Activated CD4-positive, alpha-beta T cell treated with anti-CD3 and anti-CD28 coated beads for 1 hour (primary cell): Measurements from ENCODE around the gene CDKAL1.

ENCODE experiments used
- DNase-seq: peaks from one replicate; pipeline ENCODE4 v3.0.0-alpha.2; 2020

CDKAL1 gene

DNA sequence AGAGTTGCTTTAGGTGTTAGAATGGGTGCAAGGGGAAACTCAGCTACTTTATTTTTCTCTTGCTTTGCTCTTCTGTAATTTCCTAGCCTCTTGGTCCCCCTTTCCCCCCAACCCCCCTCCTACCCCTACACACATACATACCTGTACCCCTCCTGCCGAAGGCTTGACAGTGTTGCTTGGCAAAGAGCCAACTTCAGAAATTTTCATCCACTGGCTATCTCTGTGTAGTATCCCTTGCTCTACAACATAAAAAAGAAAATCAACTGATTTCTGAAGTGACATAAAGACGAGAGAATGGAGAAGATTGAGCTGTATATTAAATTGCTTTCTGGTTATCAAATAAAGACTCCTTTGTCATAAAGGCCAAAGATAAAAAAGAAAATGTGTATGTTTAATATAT is 561.2 kb downstream of the CDKAL1 start:
- DNase-seq: no peak

DNA sequence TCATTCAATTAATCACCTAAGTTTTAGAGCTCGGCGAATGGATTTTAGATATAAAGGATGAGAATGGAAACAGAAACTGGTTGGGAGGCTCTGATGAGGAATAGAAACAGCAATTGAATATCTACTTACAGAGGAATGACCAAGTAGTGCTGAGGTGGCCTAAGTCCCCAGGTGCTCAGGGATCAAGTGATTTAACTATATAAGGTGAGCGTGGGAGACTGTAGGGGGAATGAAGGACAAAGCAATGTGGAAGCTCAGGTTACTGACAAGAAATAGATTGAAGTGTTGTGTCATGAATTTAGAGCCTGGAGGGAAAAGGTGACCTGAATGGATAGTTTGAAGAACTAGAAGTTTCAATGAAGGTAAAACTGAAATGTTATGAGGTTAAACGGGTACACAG is 563.9 kb downstream of the CDKAL1 start:
- no peak for DNase-seq

DNA sequence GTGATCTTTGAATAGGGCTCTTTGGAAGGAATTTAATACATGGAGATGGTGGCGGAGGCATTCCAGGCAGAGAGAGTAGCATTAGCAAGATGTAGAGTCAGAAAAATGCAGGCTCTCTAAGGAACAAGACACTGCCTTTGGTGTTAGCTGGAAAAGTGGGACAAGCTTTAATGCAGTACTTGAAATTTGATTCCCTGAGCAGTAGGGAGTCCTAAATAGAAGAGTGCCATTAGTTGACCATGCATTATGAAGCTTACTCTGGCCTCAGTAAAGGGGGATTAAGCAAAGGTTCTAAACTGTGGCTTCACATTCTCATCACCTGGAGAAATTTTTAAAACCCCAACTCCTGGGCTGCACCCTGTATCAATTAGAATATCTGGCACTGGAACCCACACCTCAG is 564.5 kb downstream of the CDKAL1 start:
- DNase-seq: no peak

DNA sequence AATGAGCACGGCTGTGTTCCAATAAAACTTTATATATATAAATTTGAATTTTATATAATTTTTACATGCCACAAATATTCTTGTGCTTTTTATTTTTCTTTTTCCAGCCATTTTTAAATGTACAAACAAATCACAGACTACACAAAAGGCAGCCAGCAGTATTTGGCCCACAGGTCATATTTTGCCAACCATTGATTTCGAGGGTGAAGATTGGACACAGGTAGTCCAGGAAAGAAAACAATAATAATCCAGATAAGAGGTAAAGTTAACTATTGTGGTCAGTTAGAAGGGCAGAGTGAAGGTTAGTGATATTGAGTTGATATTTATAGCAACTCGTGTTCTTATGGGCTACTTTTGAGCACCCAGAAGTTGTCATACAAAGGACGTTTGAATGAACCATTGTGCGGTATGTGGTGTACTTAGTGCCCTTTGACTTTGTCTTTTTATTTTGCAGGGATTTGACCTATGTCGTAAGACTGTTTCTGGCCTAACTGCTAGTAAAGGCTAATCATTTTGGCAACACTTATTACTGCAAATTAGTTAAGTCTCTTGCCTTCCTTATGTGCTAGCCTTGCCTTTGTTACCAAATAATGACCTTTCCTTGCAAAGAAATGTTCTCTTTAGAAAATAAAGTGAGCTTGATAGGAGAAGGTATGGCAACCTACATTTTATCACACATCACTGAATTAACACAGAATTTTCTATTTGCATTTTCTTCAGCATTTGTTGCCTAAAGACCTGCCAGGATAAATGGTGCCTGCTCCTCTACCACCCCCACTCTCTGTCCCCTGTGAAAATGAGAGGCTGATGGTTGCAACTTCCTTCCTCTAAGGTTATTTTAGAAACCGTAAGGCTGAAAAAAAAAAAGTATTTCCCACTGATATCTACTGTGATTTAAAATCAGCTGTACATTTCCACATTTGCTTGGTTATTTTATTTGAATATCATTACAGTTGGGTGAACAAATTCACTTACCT is 565.4 kb downstream of the CDKAL1 start:
- no peak for DNase-seq

DNA sequence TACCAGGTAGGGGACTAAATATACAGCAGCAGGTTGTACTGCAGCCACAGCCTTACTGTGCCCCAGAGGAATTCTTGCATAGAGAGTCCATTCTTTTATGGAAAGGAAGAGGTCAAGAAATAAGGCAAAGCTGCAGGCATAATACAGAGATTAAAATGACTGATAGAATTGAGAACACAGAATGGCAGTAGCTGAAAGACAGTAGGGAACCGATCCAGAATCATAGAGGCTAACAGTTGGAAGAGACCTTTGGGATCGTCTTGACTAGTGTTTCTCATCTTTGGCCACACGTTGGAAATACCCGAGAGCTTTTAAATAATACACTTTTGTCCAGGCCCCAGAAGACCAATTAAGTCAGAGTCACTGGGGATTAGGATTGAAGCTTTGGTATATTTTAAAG is 566.7 kb downstream of the CDKAL1 start:
- DNase-seq: no peak

DNA sequence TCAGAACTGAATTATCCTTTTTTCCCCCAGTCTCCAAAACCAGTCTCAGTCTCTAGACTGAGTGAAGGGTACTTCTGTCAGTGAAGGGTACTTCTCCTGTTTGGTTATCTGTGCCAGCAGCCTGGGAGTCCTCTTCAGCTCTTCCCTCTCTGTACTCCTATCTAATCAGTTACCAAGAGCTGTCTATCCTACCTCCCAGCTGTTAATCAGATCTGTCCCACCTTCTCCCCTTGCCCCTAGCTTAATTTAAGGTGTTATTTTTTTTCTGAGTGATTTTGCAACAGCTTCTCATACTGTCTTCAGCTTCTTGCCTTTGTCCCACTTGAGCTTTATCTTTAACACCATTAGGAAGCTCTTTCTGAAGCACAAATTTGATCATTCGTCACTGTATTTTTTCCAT is 567.4 kb downstream of the CDKAL1 start:
- DNase-seq: no peak

DNA sequence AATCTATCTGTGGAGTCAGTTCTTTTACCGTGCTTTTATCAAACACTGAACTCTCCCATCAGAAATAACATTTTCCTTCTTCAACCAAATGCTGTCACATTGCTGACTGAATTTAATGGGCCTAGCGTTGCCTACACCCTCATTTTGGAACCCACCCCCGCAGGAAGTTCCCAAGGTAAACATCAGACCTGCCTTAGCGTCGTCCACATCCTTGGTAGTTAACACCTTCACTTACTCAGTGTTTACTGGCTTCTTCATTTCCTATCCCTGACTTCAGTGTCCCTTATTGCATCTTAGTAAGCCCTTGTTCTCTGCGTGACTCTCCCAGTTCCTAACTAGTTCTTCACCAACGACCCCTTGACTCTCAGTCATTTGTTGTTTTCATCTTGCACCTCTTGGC is 567.9 kb downstream of the CDKAL1 start:
- DNase-seq: no peak

DNA sequence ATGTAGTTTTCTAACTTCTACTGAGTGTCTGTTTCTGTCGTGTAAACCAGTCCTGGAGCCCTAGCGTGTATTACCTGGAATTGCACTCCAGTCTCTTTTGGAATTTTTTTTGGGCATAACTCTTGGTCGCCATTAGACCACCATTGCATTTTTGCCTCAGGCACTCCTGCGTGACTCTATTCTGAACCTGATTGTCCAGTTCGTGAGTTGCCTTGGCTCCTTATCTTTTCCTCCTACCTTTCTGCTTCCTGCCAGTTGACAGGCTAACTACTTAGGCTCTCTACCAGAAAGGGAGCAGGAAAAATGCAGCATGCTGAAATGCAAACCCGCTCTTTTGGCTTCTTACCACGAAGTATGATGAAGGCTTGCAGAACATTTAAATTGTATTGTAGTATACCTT is 568.4 kb downstream of the CDKAL1 start:
- DNase-seq: no peak

DNA sequence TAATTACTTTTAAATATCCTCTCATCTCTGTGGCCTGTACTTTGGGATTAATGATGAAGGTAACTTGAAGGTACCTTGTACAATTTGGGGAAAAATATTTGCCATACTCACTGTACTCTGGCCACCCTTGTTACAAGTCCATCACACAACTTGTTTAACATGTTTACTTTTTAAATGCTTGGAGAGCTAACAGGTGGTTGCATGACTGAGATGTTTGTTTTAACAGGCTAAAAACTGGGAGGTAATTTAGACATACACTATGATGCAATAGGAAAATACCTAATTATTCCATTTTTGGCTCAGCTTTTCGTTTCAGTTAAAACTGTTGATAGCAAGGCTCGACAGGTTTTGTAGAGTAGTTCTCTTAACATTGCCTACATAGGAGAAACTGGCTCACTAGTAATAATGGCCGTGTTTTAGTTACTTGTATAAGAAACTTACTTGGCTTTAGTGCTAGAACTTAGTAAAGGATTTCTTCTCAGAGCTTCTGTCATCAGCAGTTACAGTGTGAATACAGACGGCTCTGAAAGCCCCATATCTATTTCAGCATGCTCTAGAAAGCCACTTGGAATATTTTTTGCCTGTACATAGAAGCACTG is 569.5 kb downstream of the CDKAL1 start:
- DNase-seq: no peak

DNA sequence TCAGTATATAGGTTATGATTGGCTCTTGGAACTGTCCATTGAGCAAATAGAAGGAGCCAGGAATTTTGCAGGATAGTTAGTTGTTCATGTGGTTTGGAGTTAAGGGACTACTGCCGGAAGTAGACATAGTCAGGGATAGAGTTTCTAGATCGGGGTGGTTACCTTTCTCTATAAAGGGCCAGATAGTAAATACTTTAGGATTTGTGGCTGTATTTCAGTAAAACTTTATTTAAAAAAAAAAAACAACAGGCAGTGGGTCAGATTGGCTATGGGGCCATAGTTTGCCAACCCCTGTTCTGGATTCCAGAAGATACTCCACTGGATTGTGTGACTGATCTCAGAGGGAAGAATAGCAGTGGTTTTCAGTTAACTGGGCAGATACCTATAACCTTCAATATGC is 570.0 kb downstream of the CDKAL1 start:
- DNase-seq: no peak

DNA sequence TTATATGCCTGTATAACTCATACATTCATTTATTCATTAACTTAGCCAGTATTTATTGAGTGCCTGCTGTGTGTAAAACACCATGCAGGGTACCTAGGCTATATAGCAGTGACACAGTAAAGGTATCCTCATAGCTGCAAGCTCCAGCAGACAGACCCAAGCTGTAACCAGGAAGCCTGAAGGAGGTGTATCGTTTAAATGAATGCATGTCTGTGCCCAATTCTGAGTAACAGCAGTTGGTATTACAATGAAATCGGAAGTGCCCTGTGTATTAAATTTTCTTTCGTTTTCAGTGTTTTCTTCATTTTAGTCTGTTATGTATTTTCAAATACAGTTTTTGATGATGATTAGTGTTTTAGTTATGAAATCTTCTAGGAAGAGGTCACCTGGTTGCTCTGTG is 573.5 kb downstream of the CDKAL1 start:
- DNase-seq: no peak

DNA sequence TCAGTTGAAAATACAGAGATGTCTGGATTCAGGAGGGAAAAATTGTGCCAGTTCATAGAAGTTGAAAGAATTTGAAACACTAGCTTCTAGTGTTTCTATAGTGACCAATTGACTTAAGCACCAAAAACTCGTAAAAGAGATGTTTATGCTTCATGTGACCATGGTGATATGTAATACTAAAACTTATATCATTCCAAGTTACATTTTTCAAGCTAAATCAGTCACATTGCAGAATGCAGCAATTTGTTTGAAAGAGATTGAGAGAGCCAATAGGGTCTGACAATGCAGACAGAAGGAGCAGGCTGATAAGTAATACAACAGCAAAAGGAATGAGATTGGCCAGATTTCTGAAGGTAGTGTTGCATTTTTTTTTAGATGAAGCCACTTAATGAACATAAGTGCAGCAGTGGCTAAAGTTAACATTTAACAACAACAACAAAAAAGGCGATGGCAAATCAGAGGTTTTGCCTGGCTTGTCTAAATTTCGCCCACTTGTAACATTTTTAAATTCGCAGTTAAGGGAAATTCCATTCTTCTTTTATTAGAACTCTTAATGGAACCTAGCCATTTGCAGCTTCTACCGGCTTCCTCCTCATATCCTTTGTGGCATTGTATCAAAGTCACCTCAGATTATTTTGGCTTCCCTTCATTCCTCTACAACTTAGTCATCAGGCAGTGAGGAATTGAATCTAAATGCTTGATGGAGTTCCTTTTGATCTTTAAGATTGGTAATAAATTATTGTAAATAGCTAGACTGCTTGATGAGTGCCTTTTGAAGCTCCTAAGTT is 575.3 kb downstream of the CDKAL1 start:
- DNase-seq: no peak

DNA sequence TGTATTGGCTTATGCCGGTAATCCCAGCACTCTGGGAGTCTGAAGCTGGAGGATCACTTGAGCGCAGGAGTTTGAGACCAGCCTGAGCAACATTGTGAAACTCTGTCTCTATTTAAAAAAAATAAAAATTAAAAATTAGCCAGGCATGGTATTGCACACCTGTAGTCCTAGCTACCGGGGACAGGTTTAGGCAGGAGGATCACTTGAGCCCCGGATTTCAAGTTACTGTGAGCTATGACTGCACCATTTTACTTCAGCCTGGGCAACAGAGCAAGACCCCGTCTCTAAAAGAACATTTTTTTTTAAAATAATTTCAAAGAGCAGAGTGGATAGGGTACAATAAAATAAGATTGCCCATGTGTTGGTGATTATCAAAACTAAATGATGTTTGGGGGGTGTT is 576.4 kb downstream of the CDKAL1 start:
- DNase-seq: no peak

DNA sequence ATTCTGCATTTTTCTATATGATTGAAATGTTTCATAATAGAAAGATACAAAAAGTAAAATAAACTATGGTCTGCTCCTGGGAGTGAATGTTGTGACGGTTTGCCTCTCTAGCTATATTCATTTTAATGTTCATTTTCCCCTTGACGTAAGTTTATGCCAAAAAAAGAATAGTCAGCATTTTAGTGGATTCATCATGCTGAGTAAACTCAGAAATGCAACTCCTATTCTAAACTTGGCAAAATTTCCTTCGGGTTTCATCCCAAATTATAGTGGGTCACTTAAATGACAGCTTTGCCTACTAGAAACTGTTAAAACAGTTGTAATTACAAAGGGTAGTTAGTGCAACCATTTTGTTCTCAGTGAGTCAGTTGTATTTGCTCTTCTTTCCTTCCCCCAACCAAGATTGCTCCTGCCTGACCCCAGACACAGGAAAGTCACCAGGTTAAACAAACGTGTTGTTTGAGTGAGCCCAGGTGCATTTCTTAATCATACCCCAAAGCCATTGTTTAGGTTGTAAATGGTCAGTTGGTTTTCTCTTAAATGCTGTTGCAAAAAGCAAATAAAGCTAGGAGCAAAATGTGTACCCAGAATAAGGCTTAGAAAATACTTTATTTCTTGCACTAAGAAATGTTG is 577.0 kb downstream of the CDKAL1 start:
- DNase-seq: no peak

DNA sequence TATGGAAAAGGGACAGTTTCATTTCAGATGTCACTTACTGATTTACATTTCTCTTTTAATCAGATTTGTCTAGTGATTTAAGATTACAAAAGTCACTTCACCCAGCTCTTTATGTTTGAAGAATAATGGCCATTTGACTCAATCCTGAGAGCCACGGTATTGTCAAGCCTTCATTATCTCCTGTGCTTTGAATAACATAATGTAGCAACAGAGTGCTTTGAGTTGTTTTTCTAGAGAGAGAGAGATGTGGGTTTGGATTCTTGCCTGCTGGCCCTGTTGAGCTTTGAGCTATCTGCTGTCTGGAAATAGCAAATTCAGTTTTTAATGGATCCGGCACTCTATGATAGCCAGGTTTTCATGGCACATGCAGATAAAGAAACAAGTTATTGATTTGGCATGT is 580.9 kb downstream of the CDKAL1 start:
- no peak for DNase-seq

DNA sequence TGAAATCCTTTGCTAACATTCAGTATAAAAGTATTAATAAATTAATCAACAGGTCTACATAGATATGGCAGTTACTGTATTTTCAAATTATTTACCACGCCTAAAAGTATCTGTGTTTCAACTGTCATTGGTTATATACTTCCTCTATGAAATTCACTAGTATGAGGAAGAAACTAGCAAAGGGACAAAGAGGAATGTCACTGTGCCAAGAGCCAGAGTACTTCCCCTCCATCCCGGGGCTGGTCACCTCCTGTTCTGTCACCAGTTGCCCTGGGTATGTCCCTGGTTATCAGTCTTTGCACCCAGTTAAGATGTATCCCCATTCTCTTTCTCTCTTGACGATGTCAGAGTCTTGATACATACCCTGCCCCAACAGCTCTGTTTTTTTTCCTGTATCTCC is 582.5 kb downstream of the CDKAL1 start:
- DNase-seq: no peak

DNA sequence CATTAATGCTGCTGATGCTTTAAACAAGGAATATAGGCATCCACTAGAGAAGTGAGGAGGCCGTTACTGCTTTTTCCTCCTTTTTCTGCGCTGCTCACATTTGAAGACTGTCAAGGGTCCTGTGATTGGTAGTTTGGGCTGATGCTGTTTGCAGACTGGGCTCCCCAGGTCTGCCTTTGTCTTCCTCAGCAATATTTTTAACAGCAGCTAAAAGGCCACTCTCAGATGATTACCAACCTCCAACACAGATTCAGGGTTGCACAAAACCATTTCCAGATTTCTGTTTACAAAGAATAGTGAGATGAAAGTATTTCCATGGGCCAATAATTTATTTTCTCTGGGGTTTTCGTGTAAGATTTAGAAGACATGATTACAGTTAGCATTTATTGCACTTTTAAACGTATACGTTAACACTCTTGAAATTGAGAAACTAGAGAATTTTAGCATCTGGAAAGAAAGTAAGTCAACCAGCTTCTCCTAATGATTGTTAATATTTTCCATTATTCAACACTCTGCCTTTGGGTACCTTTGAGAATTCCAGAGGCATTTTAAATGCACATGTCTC is 584.0 kb downstream of the CDKAL1 start:
- no peak for DNase-seq

DNA sequence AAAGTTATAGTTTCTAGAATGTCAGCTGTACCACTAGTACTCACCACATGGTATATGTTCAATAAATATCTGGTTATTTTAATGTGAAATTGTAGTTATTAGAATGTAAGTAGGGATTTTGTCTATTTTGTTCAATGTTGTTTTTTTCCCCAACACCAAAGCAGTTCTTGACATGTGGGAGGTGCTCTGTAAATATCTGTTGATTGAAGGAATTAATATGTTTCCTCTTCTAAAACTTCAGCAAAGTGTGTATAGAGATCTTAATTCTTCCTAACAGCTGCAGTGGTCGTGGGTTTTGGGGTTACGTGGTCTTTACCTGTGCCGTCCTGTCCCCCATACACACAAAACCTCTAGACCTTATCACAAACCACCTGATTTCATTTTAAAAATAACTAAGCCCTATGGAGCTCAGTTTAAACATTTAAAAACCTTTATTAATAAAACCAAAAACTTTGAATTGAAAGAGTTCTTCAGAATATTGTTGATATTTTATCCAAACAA is 587.4 kb downstream of the CDKAL1 start:
- no peak for DNase-seq

DNA sequence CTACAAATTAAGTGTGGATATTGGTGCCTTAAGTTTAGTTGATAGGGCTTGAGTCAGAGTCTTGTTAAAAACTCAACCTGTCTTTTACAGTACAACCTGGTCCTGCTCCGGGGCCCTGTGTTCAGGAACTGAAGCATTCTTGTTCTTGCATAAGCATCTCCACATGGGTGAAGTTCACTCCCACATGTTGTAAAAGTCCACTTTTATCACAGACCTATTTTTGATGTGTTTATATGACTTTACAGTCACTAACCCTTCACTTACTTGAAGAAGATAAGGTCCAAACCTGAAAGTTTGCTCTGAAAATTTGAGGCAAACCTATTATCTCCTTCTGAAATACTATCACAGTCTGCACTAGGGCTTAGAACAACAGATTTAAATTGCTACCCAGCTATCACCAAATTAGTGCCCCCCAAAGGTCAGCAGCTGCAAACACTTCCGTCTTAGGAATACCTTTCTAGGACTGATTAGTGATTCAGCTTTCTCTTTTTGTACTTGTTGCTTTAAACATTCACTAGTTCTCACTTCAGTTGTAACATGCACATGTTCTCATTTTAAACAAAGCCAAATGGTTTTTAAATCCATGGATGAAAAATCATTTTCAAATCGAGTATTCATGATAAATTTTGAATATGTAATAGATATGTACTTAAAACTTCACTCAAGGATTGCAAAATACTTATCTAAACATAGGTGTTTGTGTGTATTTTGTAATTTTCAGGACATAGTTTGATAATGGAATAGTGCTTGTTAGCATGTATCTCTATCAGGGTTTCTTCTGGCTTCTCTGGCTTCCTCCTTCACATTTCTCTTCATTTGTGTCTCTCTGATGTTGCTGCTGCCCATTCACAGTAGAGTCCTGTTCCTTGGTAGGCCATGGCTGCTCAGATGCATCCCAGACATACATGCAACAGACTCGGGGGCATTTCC is 589.5 kb downstream of the CDKAL1 start:
- DNase-seq: no peak

DNA sequence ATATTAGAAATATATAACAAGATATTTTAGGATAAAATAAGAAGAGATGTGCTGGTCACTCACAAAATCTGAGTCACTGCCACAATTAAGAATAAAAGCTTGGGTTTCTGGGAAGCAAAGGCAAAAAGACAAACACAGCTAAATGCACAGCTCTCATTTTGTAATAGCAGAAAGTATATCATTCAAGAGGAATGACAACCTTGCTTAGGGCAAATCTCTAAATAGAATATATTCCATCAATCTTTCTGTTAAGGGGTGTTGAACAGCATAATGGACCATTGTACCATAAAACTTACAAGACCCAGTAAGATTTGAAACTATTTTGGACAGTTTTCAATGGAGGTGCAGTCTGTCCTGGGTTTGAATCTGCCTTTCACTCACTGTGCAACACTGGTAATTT is 594.3 kb downstream of the CDKAL1 start:
- DNase-seq: no peak

DNA sequence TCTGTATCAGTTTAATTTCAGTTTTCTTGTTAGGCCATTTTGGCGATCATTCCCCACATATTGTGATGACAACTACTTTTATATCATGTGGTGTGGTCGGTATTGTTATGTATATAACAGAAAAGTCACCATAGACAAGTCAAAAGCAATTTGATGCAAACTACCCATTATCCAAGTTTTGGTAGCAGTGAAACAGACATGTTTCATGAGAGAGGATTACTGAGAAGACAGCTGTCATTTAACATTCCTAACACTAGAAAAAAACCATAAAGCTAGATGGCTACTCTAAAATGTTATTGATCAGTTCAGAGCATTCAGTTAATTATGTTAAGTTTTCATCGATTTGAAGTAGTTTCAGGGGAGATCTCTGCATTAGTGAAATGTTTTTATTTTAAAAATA is 597.1 kb downstream of the CDKAL1 start:
- DNase-seq: no peak

DNA sequence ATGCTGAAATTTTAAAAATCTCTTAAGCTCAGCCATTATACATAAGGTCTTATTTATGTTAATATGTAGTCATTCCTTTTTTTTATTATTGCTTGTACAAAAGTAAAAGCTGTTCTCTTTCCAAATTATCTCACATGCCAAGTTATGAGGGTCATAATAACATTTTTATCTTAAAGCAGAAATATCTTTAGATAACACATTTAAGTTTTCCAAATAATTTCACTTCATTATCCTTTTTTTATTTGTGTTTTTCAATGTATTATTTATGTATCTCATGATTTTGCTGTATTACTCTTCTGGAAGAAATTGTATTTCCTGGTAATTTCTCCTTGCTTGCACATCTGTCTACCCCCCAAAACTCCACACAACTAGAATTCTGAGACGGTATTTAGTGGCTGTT is 598.2 kb downstream of the CDKAL1 start:
- DNase-seq: no peak
